ENCODE data around the gene RUFY3.
"Not testable (repeated sequence)": the region's sequence is repeated elsewhere in the genome, so short reads cannot be mapped to it uniquely, and the experiment has no call there.

RUFY3 gene

GRCh38 chr4:70769396-70769795 is 47.6 kb downstream of the RUFY3 start:
- DNase-seq (ENCODE audit: extremely low spot score, insufficient read length, low read depth); FAIRE-seq: not testable (repeated sequence)

GRCh38 chr4:70772929-70773555 is 51.3 kb downstream of the RUFY3 start:
- peak; percentile 75 for FAIRE-seq
- no peak for DNase-seq (ENCODE audit: extremely low spot score, insufficient read length, low read depth)

GRCh38 chr4:70778888-70779422 is 57.2 kb downstream of the RUFY3 start:
- DNase-seq (ENCODE audit: extremely low spot score, insufficient read length, low read depth) (no peak), FAIRE-seq (no peak)

GRCh38 chr4:70783096-70783495 is 61.3 kb downstream of the RUFY3 start:
- FAIRE-seq (no peak), DNase-seq (ENCODE audit: extremely low spot score, insufficient read length, low read depth) (no peak)

- DNase-seq (ENCODE audit: extremely low spot score, insufficient read length, low read depth) (no peak), FAIRE-seq (no peak)
These were observed 65.7 kb downstream of the RUFY3 start for GRCh38 chr4:70787496-70787895.

- DNase-seq (ENCODE audit: extremely low spot score, insufficient read length, low read depth) = no peak
- no peak for FAIRE-seq
These were observed 67.0 kb downstream of the RUFY3 start for GRCh38 chr4:70788733-70789132.

GRCh38 chr4:70793626-70794025 is 71.9 kb downstream of the RUFY3 start:
- no peak for DNase-seq (ENCODE audit: extremely low spot score, insufficient read length, low read depth)
- FAIRE-seq = no peak

- FAIRE-seq = no peak
- DNase-seq (ENCODE audit: extremely low spot score, insufficient read length, low read depth) = no peak
These were observed 79.6 kb downstream of the RUFY3 start for GRCh38 chr4:70801265-70801809.

- FAIRE-seq (no peak), DNase-seq (ENCODE audit: extremely low spot score, insufficient read length, low read depth) (no peak)
These were observed 81.3 kb downstream of the RUFY3 start for GRCh38 chr4:70802928-70803580.

- DNase-seq (ENCODE audit: extremely low spot score, insufficient read length, low read depth) = no peak
- no peak for FAIRE-seq
These were observed 86.4 kb downstream of the RUFY3 start for GRCh38 chr4:70808151-70808550.

- DNase-seq (ENCODE audit: extremely low spot score, insufficient read length, low read depth) (no peak), FAIRE-seq (no peak)
These were observed 93.6 kb downstream of the RUFY3 start for GRCh38 chr4:70815370-70815769.

- no peak for FAIRE-seq
- no peak for DNase-seq (ENCODE audit: extremely low spot score, insufficient read length, low read depth)
These were observed 95.1 kb downstream of the RUFY3 start for GRCh38 chr4:70816894-70817293.

- FAIRE-seq = no peak
- no peak for DNase-seq (ENCODE audit: extremely low spot score, insufficient read length, low read depth)
These were observed 96.5 kb downstream of the RUFY3 start for GRCh38 chr4:70818173-70818855.

- FAIRE-seq = no peak
These were observed 97.2 kb downstream of the RUFY3 start for GRCh38 chr4:70818921-70819320.

GRCh38 chr4:70829015-70829414 is 107.3 kb downstream of the RUFY3 start:
- no peak for FAIRE-seq
- DNase-seq (ENCODE audit: extremely low spot score, insufficient read length, low read depth) = no peak

More at GRCh38 chr4:70818921-70819320, 97.2 kb downstream of the RUFY3 start:
- no peak for DNase-seq (ENCODE audit: extremely low spot score, insufficient read length, low read depth)

- FAIRE-seq (no peak), DNase-seq (ENCODE audit: extremely low spot score, insufficient read length, low read depth) (no peak)
These were observed 107.7 kb downstream of the RUFY3 start for GRCh38 chr4:70829492-70829891.

GRCh38 chr4:70830054-70830453 is 108.3 kb downstream of the RUFY3 start:
- no peak for DNase-seq (ENCODE audit: extremely low spot score, insufficient read length, low read depth)
- FAIRE-seq = no peak

GRCh38 chr4:70831293-70831692 is 109.5 kb downstream of the RUFY3 start:
- no peak for DNase-seq (ENCODE audit: extremely low spot score, insufficient read length, low read depth)
- FAIRE-seq = no peak

- DNase-seq (ENCODE audit: extremely low spot score, insufficient read length, low read depth) = no peak
- no peak for FAIRE-seq
These were observed 111.9 kb downstream of the RUFY3 start for GRCh38 chr4:70833675-70834074.

- DNase-seq (ENCODE audit: extremely low spot score, insufficient read length, low read depth) = no peak
- no peak for FAIRE-seq
These were observed 114.3 kb downstream of the RUFY3 start for GRCh38 chr4:70836081-70836480.

- DNase-seq (ENCODE audit: extremely low spot score, insufficient read length, low read depth) (no peak), FAIRE-seq (no peak)
These were observed 116.4 kb downstream of the RUFY3 start for GRCh38 chr4:70838204-70838603.
